ENCODE measurements around the gene FBXL12.

GRCh38 chr19:9865732-9866501 is 47.0 kb upstream of the FBXL12 start:
- TF ChIP-seq POLR2A (IDR thresholded peaks at IDR 0.05; ENCODE audit: low read depth, low read length) (no peak), RCOR1 (IDR thresholded peaks at IDR 0.05; ENCODE audit: insufficient replicate concordance, low read length) (no peak), MXI1 (IDR thresholded peaks at IDR 0.05; ENCODE audit: borderline replicate concordance, low read depth, low read length) (no peak), CTCF (conservative IDR thresholded peaks at IDR 0.05; ENCODE audit: low read depth, low read length) (no peak), MAFK (IDR thresholded peaks at IDR 0.05; ENCODE audit: low read depth, low read length) (no peak), MAZ (IDR thresholded peaks at IDR 0.05; ENCODE audit: borderline replicate concordance, low read depth, low read length) (no peak), RFX5 (IDR thresholded peaks at IDR 0.05; ENCODE audit: low read depth, low read length) (no peak), RAD21 (IDR thresholded peaks at IDR 0.05; ENCODE audit: low read length) (no peak), SMC3 (IDR thresholded peaks at IDR 0.05; ENCODE audit: low read depth, low read length) (no peak), CEBPB (IDR thresholded peaks at IDR 0.05; ENCODE audit: low read depth, low read length) (no peak), USF2 (IDR thresholded peaks at IDR 0.05; ENCODE audit: low read depth, low read length) (no peak), BHLHE40 (IDR thresholded peaks at IDR 0.05; ENCODE audit: low read depth, low read length) (no peak)
